GM12891 (cell line): Measurements from ENCODE around the gene BCL11B. TPM values are rescaled to one million over a fixed set of nuclear protein-coding genes. Genes with fewer than 3 reads are reported as not detected.
A peak's percentile ranks its signal among the peaks of the same experiment; 100 is the strongest.

ENCODE experiments used
- DNase-seq: peaks from one replicate; pipeline ENCODE4 v3.0.0; 2011; ENCODE audit warnings: low spot score; ENCODE audit not compliant: insufficient read length
- FAIRE-seq: peaks from 2 replicates; lab custom pipeline; 2011; peaks lifted over from hg19 to GRCh38; lab: Jason Lieb, UNC
- PAX5 ChIP-seq: IDR thresholded peaks from 2 replicates; pipeline ENCODE4 v1.6.1; 2011; ENCODE audit warnings: low read length, moderate library complexity, mild to moderate bottlenecking; ENCODE audit not compliant: insufficient read depth, severe bottlenecking
- POLR2A ChIP-seq: IDR thresholded peaks from 2 replicates; pipeline ENCODE4 v1.6.1; 2011; ENCODE audit warnings: low read depth, low read length, control low read depth
- POLR2AphosphoS5 ChIP-seq: IDR thresholded peaks from 2 replicates; pipeline ENCODE4 v1.6.1; 2011; ENCODE audit warnings: low read depth, low read length, control low read depth
- POU2F2 ChIP-seq: IDR thresholded peaks from 2 replicates; pipeline ENCODE4 v1.6.1; 2011; ENCODE audit warnings: low read depth, mild to moderate bottlenecking, control low read depth, low read length, moderate library complexity
- SPI1 ChIP-seq: IDR thresholded peaks from 2 replicates; pipeline ENCODE4 v1.6.1; 2011; ENCODE audit warnings: low read depth, low read length, control low read depth
- TAF1 ChIP-seq: IDR thresholded peaks from 2 replicates; pipeline ENCODE4 v1.6.1; 2011; ENCODE audit warnings: low read depth, low read length, control low read depth
- polyA plus RNA-seq: library from polyadenylated mRNA; unstranded; fragments of >200 nt; gene quantifications from one replicate; pipeline ENCODE4 v1.2.1, GENCODE V29; 2012; ENCODE audit warnings: low read depth, missing spikeins, inconsistent platforms; ENCODE audit not compliant: missing spikeins

Gene BCL11B
- 0.14 TPM for polyA plus RNA-seq

- DNase-seq (peak; percentile 59), FAIRE-seq (peak; percentile 87)
- TF ChIP-seq SPI1 (no peak), TAF1 (no peak), POLR2A (no peak), PAX5 (no peak), POU2F2 (no peak)
These were observed at the start of gene BCL11B for GRCh38 chr14:99271951-99272631. Gene BCL11B (minus strand): TSS chr14:99272197. CDS start chr14:99271218, 979 bp downstream.

- FAIRE-seq (peak; percentile 52), DNase-seq (no peak)
- TF ChIP-seq SPI1 (no peak), POU2F2 (no peak), POLR2A (no peak), POLR2AphosphoS5 (no peak), TAF1 (no peak)
These were observed 49.4 kb upstream of the BCL11B start for GRCh38 chr14:99321236-99321925.

GRCh38 chr14:99320621-99321235 lies 48.7 kb upstream of the BCL11B start:
- FAIRE-seq = no peak
- DNase-seq = no peak
- no peak for TF ChIP-seq POU2F2
- TF ChIP-seq PAX5 = no peak
- no peak for TF ChIP-seq POLR2AphosphoS5
- no peak for TF ChIP-seq TAF1
- no peak for TF ChIP-seq SPI1
- no peak for TF ChIP-seq POLR2A

GRCh38 chr14:99320105-99320572 lies 48.1 kb upstream of the BCL11B start:
- FAIRE-seq (peak; percentile 72), DNase-seq (peak; percentile 83)
- no peak for TF ChIP-seq PAX5
- TF ChIP-seq POU2F2 = no peak

GRCh38 chr14:99318959-99319295 lies 46.9 kb upstream of the BCL11B start:
- no peak for FAIRE-seq
- TF ChIP-seq POU2F2 (no peak), POLR2AphosphoS5 (no peak), SPI1 (no peak), POLR2A (no peak), TAF1 (no peak), PAX5 (no peak)
- no peak for DNase-seq

GRCh38 chr14:99318091-99318958 lies 46.3 kb upstream of the BCL11B start:
- FAIRE-seq (no peak), DNase-seq (no peak)
- TF ChIP-seq SPI1 (no peak), POU2F2 (no peak), POLR2AphosphoS5 (no peak), POLR2A (no peak), TAF1 (no peak), PAX5 (no peak)

- no peak for FAIRE-seq
- DNase-seq = no peak
- TF ChIP-seq PAX5 (no peak), POU2F2 (no peak), POLR2AphosphoS5 (no peak), SPI1 (no peak), POLR2A (no peak), TAF1 (no peak)
These were observed 45.5 kb upstream of the BCL11B start for GRCh38 chr14:99317231-99318090.

- no peak for DNase-seq
- TF ChIP-seq POLR2AphosphoS5 (no peak), SPI1 (no peak), POU2F2 (no peak), TAF1 (no peak), PAX5 (no peak), POLR2A (no peak)
These were observed 44.5 kb upstream of the BCL11B start for GRCh38 chr14:99316281-99317163.

More at GRCh38 chr14:99316281-99317163, 44.5 kb upstream of the BCL11B start:
- no peak for FAIRE-seq
